HepG2 (cell line): ENCODE data around the gene TRIM54. TPM values are rescaled to one million over a fixed set of nuclear protein-coding genes. Genes with fewer than 3 reads are reported as not detected.

Experiments used
- ATF7-NPFF ChIP-seq: sonication (generic); formaldehyde crosslinking; IDR thresholded peaks from 2 replicates; pipeline ENCODE4 v1.8.1; 2023; ENCODE audit warnings: mild to moderate bottlenecking, low read depth, missing genetic modification reagents, moderate library complexity
- MTF2 ChIP-seq: sonication (generic); formaldehyde crosslinking; IDR thresholded peaks from 2 replicates; pipeline ENCODE4 v1.5.0; 2020; ENCODE audit warnings: missing genetic modification reagents, borderline replicate concordance
- NFE2L2 ChIP-seq: fragments of 150-350 bp; IDR thresholded peaks from 2 replicates; pipeline ENCODE4 v1.6.1; 2014; ENCODE audit warnings: low read length
- TEAD3 ChIP-seq: optimal IDR thresholded peaks from 2 replicates; pipeline ENCODE3; 2016; ENCODE audit warnings: borderline replicate concordance
- ZNF431 ChIP-seq: sonication (generic); formaldehyde crosslinking; IDR thresholded peaks from 2 replicates; pipeline ENCODE4 v1.9.0; 2022; ENCODE audit warnings: missing genetic modification reagents, low read depth, mild to moderate bottlenecking, borderline replicate concordance
- ZNF777 ChIP-seq: sonication (generic); formaldehyde crosslinking; IDR thresholded peaks from 2 replicates; pipeline ENCODE4 v1.4.0; 2020; ENCODE audit warnings: missing genetic modification reagents
- polyA plus RNA-seq, 8 experiments: library from polyadenylated mRNA; depleted of rRNA in 3 of 8; stranded (reverse) in 7 of 8; unstranded in 1 of 8; fragments of >200 nt; fragmentation: Illumina TruSeq in 4 of 8; extraction: Trizol in 4 of 8; gene quantifications; 2 replicates each; pipeline versions ENCODE4 v1.2.1 to v1.2.3, GENCODE V29; 2011 to 2016; ENCODE audit warnings: low read depth in 4 of 8, missing spikeins in 1 of 8, mixed read lengths in 1 of 8; ENCODE audit not compliant: insufficient read depth in 1 of 8
- total RNA-seq, 5 experiments: library from RNA; depleted of rRNA; stranded (reverse); fragments of >200 nt; fragmentation: Illumina TruSeq; extraction: Trizol; gene quantifications; 2 replicates each; pipeline ENCODE4 v1.2.3, GENCODE V29; 2016; ENCODE audit warnings: low read depth in 1 of 5
- TF ChIP-seq, protein P1 (sequence below), 2 experiments: fragments of 450-650 bp in 1 of 2; sonication (generic) in 1 of 2; formaldehyde crosslinking in 1 of 2; IDR thresholded peaks; 2 replicates each; pipeline versions ENCODE4 v1.6.1 to v1.8.0; 2016 to 2022; ENCODE audit warnings: antibody characterized with exemption in 1 of 2, mild to moderate bottlenecking in 1 of 2, missing genetic modification reagents in 1 of 2
- TF ChIP-seq, protein P2 (sequence below): sonication (generic); formaldehyde crosslinking; IDR thresholded peaks from 2 replicates; pipeline ENCODE4 v1.4.0; 2020; ENCODE audit warnings: missing genetic modification reagents
- TF ChIP-seq, protein P3 (sequence below): sonication (generic); formaldehyde crosslinking; IDR thresholded peaks from 2 replicates; pipeline ENCODE4 v1.4.0; 2020; ENCODE audit warnings: missing genetic modification reagents

TRIM54 gene
- total and polyA plus RNA-seq, 2 of the 13 experiments (the other 11 are each of a cell fraction or from before 2014, with no cell fraction given), result 0.07 to 0.13 TPM

DNA sequence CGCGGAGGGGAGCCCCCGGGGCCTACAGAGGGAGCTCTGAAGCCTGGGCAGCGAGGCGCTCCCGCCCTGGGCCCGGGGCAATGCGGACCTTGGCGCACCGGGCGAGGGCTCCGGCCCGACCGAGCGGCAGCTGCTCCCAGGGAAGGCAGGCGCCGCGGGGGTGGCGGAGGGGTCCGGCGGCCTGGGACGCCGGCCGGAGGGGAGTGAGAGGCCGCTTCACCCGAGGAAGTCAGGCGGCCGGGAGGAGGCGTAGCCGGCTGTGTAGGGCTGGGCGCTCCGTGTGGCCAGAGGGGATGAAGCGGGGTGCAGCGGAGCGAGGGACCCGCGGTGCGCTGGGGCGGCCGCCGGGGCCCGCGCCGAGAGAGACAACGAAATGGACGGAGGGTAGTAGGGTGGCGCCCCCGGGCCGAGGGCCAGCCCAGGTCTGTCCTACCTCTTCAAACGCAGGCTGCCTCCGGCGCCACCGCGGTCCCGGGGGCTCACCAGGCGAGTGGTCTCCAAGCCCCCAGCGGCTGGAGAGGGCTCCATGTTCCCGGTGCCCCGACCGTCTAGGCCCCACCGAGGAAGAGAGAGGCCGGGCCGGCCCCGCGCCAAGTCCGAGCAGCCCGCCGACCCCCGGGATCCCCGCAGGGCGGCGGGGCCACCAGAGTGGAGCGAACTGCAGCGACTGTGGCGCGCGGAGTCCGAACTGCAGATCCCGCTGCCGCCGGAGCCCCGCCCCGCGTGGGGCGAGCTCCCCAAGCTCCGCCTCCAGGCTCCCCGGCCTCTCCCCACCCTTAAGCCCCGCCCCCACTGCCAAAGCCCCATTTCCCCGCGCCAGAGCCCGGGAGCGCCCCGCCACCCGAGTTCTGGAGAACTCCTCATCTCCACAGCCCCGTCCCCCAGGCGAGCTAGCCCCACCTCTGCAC is 19.6 kb upstream of the TRIM54 start, which contains the start of gene SLC30A3 (continued):
- TF ChIP-seq, protein P1, sequence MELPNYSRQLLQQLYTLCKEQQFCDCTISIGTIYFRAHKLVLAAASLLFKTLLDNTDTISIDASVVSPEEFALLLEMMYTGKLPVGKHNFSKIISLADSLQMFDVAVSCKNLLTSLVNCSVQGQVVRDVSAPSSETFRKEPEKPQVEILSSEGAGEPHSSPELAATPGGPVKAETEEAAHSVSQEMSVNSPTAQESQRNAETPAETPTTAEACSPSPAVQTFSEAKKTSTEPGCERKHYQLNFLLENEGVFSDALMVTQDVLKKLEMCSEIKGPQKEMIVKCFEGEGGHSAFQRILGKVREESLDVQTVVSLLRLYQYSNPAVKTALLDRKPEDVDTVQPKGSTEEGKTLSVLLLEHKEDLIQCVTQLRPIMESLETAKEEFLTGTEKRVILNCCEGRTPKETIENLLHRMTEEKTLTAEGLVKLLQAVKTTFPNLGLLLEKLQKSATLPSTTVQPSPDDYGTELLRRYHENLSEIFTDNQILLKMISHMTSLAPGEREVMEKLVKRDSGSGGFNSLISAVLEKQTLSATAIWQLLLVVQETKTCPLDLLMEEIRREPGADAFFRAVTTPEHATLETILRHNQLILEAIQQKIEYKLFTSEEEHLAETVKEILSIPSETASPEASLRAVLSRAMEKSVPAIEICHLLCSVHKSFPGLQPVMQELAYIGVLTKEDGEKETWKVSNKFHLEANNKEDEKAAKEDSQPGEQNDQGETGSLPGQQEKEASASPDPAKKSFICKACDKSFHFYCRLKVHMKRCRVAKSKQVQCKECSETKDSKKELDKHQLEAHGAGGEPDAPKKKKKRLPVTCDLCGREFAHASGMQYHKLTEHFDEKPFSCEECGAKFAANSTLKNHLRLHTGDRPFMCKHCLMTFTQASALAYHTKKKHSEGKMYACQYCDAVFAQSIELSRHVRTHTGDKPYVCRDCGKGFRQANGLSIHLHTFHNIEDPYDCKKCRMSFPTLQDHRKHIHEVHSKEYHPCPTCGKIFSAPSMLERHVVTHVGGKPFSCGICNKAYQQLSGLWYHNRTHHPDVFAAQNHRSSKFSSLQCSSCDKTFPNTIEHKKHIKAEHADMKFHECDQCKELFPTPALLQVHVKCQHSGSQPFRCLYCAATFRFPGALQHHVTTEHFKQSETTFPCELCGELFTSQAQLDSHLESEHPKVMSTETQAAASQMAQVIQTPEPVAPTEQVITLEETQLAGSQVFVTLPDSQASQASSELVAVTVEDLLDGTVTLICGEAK (IDR thresholded peaks at IDR 0.05), result no peak
- TF ChIP-seq, protein P1 (CRISPR knock-in tag; IDR thresholded peaks at IDR 0.05), result 0 out of 2 replicates have a peak, but pooled peaks have one; percentile 28
- TF ChIP-seq ZNF777 (CRISPR knock-in tag), result peak; percentile 95
- peak; percentile 63; the same call in 1 of the 2 replicates for TF ChIP-seq ATF7-NPFF
- peak; percentile 15 for TF ChIP-seq TEAD3
- TF ChIP-seq MTF2 (CRISPR knock-in tag), result peak; percentile 86; the same call in 1 of the 2 replicates
- TF ChIP-seq ZNF431 (CRISPR knock-in tag), result no peak
- TF ChIP-seq, protein P2, sequence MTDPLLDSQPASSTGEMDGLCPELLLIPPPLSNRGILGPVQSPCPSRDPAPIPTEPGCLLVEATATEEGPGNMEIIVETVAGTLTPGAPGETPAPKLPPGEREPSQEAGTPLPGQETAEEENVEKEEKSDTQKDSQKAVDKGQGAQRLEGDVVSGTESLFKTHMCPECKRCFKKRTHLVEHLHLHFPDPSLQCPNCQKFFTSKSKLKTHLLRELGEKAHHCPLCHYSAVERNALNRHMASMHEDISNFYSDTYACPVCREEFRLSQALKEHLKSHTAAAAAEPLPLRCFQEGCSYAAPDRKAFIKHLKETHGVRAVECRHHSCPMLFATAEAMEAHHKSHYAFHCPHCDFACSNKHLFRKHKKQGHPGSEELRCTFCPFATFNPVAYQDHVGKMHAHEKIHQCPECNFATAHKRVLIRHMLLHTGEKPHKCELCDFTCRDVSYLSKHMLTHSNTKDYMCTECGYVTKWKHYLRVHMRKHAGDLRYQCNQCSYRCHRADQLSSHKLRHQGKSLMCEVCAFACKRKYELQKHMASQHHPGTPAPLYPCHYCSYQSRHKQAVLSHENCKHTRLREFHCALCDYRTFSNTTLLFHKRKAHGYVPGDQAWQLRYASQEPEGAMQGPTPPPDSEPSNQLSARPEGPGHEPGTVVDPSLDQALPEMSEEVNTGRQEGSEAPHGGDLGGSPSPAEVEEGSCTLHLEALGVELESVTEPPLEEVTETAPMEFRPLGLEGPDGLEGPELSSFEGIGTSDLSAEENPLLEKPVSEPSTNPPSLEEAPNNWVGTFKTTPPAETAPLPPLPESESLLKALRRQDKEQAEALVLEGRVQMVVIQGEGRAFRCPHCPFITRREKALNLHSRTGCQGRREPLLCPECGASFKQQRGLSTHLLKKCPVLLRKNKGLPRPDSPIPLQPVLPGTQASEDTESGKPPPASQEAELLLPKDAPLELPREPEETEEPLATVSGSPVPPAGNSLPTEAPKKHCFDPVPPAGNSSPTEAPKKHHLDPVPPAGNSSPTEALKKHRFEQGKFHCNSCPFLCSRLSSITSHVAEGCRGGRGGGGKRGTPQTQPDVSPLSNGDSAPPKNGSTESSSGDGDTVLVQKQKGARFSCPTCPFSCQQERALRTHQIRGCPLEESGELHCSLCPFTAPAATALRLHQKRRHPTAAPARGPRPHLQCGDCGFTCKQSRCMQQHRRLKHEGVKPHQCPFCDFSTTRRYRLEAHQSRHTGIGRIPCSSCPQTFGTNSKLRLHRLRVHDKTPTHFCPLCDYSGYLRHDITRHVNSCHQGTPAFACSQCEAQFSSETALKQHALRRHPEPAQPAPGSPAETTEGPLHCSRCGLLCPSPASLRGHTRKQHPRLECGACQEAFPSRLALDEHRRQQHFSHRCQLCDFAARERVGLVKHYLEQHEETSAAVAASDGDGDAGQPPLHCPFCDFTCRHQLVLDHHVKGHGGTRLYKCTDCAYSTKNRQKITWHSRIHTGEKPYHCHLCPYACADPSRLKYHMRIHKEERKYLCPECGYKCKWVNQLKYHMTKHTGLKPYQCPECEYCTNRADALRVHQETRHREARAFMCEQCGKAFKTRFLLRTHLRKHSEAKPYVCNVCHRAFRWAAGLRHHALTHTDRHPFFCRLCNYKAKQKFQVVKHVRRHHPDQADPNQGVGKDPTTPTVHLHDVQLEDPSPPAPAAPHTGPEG (CRISPR knock-in tag), result peak; percentile 83; the same call in 1 of the 2 replicates
- no peak for TF ChIP-seq NFE2L2
- TF ChIP-seq, protein P3, sequence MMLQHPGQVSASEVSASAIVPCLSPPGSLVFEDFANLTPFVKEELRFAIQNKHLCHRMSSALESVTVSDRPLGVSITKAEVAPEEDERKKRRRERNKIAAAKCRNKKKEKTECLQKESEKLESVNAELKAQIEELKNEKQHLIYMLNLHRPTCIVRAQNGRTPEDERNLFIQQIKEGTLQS, result 0 out of 2 replicates have a peak, but pooled peaks have one; percentile 9
